CD4-positive, alpha-beta T cell (primary cell): ENCODE data around the gene TIPARP. TPM values are rescaled to one million over a fixed set of nuclear protein-coding genes. Genes with fewer than 3 reads are reported as not detected.

ENCODE experiments used
- ATAC-seq: fragments of 200-7000 bp; cut with Tn5 transposase; one replicate; pipeline ENCODE4 v1.10.0; 2022; ENCODE audit warnings: mild to moderate bottlenecking; ENCODE audit not compliant: poor library complexity
- CTCF ChIA-PET: fragments of 350-600 bp; sonication (Branson Sonifier 250); formaldehyde crosslinking; loops from one replicate; lab custom pipeline; 2021; ENCODE audit warnings: antibody characterized with exemption, inconsistent platforms; lab: Charles Lee
- POLR2A ChIA-PET: fragments of 350-600 bp; sonication (Branson Sonifier 250); formaldehyde crosslinking; loops from one replicate; lab custom pipeline; 2021; ENCODE audit warnings: antibody characterized with exemption, inconsistent platforms; lab: Charles Lee
- DNase-seq, 14 experiments: peaks; one replicate each; pipeline ENCODE4 v3.0.0-alpha.2; 2013 to 2020; ENCODE audit warnings: mixed read lengths in 2 of 14
- H3K27ac ChIP-seq, 2 donors: one replicate each; pipeline versions ENCODE4 v1.5.1 to v1.7.0; 2013; ENCODE audit warnings: low read length in 2 of 2, low read depth in 1 of 2, mild to moderate bottlenecking in 1 of 2
- H3K27me3 ChIP-seq, 2 experiments: 1 replicate in 1 of 2; 2 replicates in 1 of 2; pipeline versions ENCODE4 v1.6.1 to v1.7.0; 2013; ENCODE audit warnings: low read length in 2 of 2, control low read depth in 1 of 2, mild to moderate bottlenecking in 1 of 2, moderate library complexity in 1 of 2; ENCODE audit not compliant: insufficient read depth in 2 of 2, control insufficient read depth in 1 of 2
- H3K36me3 ChIP-seq: one replicate; pipeline ENCODE4 v1.6.1; 2013; ENCODE audit warnings: low read length, control low read depth; ENCODE audit not compliant: insufficient read depth
- H3K4me1 ChIP-seq: one replicate; pipeline ENCODE4 v1.6.1; 2013; ENCODE audit warnings: low read length, control low read depth; ENCODE audit not compliant: insufficient read depth
- H3K4me3 ChIP-seq: one replicate; pipeline ENCODE4 v1.5.1; 2013; ENCODE audit warnings: mild to moderate bottlenecking, low read length, moderate library complexity
- H3K9me3 ChIP-seq, 2 experiments: 1 replicate in 1 of 2; 2 replicates in 1 of 2; pipeline versions ENCODE4 v1.6.1 to v1.7.0; 2013; ENCODE audit warnings: low read length in 2 of 2, mild to moderate bottlenecking in 2 of 2, control low read depth in 1 of 2, moderate library complexity in 1 of 2; ENCODE audit not compliant: control insufficient read depth in 1 of 2, insufficient read depth in 1 of 2
- H3K27ac Mint-ChIP-seq: one replicate; pipeline ENCODE4 v1.8.0; 2020; ENCODE audit warnings: mixed read lengths
- H3K27me3 Mint-ChIP-seq: one replicate; pipeline ENCODE4 v1.8.0; 2021; ENCODE audit warnings: mixed read lengths
- H3K36me3 Mint-ChIP-seq: one replicate; pipeline ENCODE4 v1.8.0; 2021; ENCODE audit warnings: low read depth, mixed read lengths
- H3K4me1 Mint-ChIP-seq: one replicate; pipeline ENCODE4 v1.8.0; 2021; ENCODE audit warnings: low read depth, mixed read lengths
- H3K4me3 Mint-ChIP-seq: one replicate; pipeline ENCODE4 v1.8.0; 2020; ENCODE audit warnings: mild to moderate bottlenecking, mixed read lengths
- H3K9me3 Mint-ChIP-seq: one replicate; pipeline ENCODE4 v1.8.0; 2020; ENCODE audit warnings: mixed read lengths
- CTCF ChIP-seq: fragments of 200-600 bp; IDR thresholded peaks from one replicate; pipeline ENCODE4 v1.8.0; 2022; ENCODE audit warnings: antibody characterized with exemption, mild to moderate bottlenecking
- intact Hi-C, 2 experiments: fragments of 100-400 bp; cut with DNase I in 1 of 2; cut with micrococcal nuclease in 1 of 2; formaldehyde crosslinking; loops; one replicate each; pipeline versions ENCODE4 v1.15.1 to v1.9.0; 2023 to 2025; cut with DNase I, micrococcal nuclease
- total RNA-seq, 174 experiments: library from RNA in 2 of 174; stranded (reverse) in 2 of 174; gene quantifications; one replicate each; pipeline ENCODE4 v1.2.3 and lab custom pipeline; 2021 to 2026

TIPARP gene
- total RNA-seq, 2 experiments from 2014 or later, result 158 to 166 TPM

DNA sequence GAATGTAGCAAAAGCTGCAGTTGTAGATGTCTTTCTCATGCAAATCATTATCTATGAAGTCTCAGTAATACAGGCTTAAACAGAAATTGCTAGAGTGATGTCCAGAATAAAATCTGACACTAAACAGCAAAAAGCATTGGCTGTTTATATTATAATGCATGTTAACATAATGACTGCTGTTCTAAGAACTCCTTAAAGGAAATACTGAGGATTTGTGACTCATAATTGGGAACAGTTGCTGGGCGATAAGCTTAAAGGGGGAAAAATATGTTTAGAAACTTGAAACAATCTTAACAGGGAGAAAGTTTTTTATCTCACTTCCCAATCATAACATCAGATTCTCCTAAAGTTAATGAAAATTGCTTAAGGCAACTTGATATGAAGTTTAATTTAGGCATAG lies 17.5 kb downstream of the TIPARP start:
- Histone ChIP-seq H3K4me1 (peaks cover 14% of the 10 kb centered on the region), H3K4me3 (no peak overlapping the region), H3K36me3 (peaks cover 39% of the 10 kb centered on the region), H3K27ac (no peak overlapping the region), H3K27me3 (no peaks in the 10 kb centered on the region), H3K9me3 (no peaks in the 10 kb centered on the region)
- Mint-ChIP-seq H3K4me3 (no peak overlapping the region), H3K9me3 (no peaks in the 10 kb centered on the region), H3K36me3 (peaks cover 55% of the 10 kb centered on the region), H3K4me1 (peaks cover 46% of the 10 kb centered on the region), H3K27me3 (no peaks in the 10 kb centered on the region), H3K27ac (no peak overlapping the region)
- POLR2A ChIA-PET, result no interaction called here
- DNase-seq, result no peak
- intact Hi-C loops, result loop anchor here in 1 of 2 experiments (2.0 kb wide), 1 partner anchor 15 kb away; no protein-coding TSS in a partner anchor
- CTCF ChIA-PET, result no interaction called here
- no peak for ATAC-seq
- no peak for TF ChIP-seq CTCF

DNA sequence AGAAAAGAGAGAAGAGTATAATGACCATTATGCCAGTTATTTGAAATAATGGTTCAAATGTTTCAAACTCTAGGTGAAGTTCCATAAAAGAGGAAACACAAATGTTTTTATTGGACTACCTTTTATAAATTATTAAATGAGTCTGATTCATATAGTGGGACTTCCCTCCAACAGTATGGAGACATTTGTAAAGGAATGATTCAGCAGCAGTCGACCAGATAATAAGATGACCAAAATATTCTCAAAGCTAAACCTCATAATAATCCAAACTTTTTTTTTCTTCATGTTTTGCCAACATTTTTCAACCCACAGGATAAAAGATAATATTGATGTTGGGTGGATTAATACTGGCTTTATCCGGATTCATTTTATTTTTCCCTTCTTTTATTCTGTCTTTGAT lies 18.8 kb downstream of the TIPARP start:
- Histone ChIP-seq H3K4me3 (no peak overlapping the region), H3K4me1 (peaks cover 11% of the 10 kb centered on the region), H3K36me3 (peaks cover 52% of the 10 kb centered on the region), H3K9me3 (no peaks in the 10 kb centered on the region), H3K27ac (no peak overlapping the region), H3K27me3 (no peaks in the 10 kb centered on the region)
- Mint-ChIP-seq H3K9me3 (no peaks in the 10 kb centered on the region), H3K27ac (no peak overlapping the region), H3K4me3 (no peak overlapping the region), H3K4me1 (peaks cover 41% of the 10 kb centered on the region), H3K36me3 (peaks cover 68% of the 10 kb centered on the region), H3K27me3 (no peaks in the 10 kb centered on the region)
- no peak for DNase-seq
- CTCF ChIA-PET, result interaction anchor here (2.2 kb wide), 1 partner anchor 444 kb away, joined by 5 read pairs; no protein-coding TSS in a partner anchor
- intact Hi-C loops, result no loop called here
- no peak for TF ChIP-seq CTCF
- no peak for ATAC-seq
- POLR2A ChIA-PET, result no interaction called here

- Mint-ChIP-seq H3K4me3 (no peak overlapping the region), H3K36me3 (peaks cover 72% of the 10 kb centered on the region), H3K9me3 (no peaks in the 10 kb centered on the region), H3K4me1 (peaks cover 41% of the 10 kb centered on the region), H3K27ac (no peak overlapping the region), H3K27me3 (no peaks in the 10 kb centered on the region)
- ATAC-seq (no peak), DNase-seq (no peak)
- ChIA-PET CTCF (interaction anchor here (2.2 kb wide), 1 partner anchor 443 kb away, joined by 5 read pairs; no protein-coding TSS in a partner anchor), POLR2A (no interaction called here)
- Histone ChIP-seq H3K4me3 (no peak overlapping the region), H3K36me3 (peaks cover 59% of the 10 kb centered on the region), H3K27ac (no peak overlapping the region), H3K4me1 (peaks cover 3% of the 10 kb centered on the region), H3K9me3 (no peaks in the 10 kb centered on the region), H3K27me3 (no peaks in the 10 kb centered on the region)
- intact Hi-C loops, result no loop called here
- no peak for TF ChIP-seq CTCF
These were observed 20.1 kb downstream of the TIPARP start for GRCh38 chr3:156694536-156694935.
